ENCODE measurements around the gene SLC35D1. TPM values are rescaled to one million over a fixed set of nuclear protein-coding genes. Genes with fewer than 3 reads are reported as not detected.

The SLC35D1 gene
- total RNA-seq, 1 experiment from 2014 or later = 7.9 TPM

DNA sequence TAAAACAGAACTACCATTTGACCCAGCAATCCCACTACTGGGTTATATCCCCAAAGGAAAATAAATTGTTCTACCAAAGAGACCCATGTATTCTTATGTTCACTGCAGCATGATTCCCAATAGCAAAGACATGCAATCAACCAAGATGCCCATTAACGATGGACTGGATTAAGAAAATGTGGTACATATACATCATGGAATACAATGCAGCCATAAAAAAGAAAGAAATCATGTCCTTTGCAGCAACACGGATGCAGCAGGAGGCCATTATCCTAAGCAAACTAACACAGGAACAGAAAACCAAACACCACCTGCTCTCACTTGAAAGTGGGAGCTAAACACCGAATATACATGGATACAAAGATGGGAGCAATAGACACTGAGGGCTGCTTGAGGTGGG is 44.2 kb downstream of the SLC35D1 start:
- H3K4me1 ChIP-seq (ENCODE audit: insufficient read depth, low read length, poor library complexity, severe bottlenecking) = no peaks in the 10 kb centered on the region
- DNase-seq (ENCODE audit: low spot score) = no peak
- H3K4me3 ChIP-seq (ENCODE audit: low read depth, low read length, poor library complexity, severe bottlenecking) = no peak overlapping the region
- TF ChIP-seq, protein P1, sequence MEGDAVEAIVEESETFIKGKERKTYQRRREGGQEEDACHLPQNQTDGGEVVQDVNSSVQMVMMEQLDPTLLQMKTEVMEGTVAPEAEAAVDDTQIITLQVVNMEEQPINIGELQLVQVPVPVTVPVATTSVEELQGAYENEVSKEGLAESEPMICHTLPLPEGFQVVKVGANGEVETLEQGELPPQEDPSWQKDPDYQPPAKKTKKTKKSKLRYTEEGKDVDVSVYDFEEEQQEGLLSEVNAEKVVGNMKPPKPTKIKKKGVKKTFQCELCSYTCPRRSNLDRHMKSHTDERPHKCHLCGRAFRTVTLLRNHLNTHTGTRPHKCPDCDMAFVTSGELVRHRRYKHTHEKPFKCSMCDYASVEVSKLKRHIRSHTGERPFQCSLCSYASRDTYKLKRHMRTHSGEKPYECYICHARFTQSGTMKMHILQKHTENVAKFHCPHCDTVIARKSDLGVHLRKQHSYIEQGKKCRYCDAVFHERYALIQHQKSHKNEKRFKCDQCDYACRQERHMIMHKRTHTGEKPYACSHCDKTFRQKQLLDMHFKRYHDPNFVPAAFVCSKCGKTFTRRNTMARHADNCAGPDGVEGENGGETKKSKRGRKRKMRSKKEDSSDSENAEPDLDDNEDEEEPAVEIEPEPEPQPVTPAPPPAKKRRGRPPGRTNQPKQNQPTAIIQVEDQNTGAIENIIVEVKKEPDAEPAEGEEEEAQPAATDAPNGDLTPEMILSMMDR (conservative IDR thresholded peaks at IDR 0.05; ENCODE audit: low read depth, low read length) = no peak
- TF ChIP-seq EZH2 (IDR thresholded peaks at IDR 0.05; ENCODE audit: borderline replicate concordance, low read depth, low read length, poor library complexity, severe bottlenecking) = no peak
- CTCF ChIA-PET = no interaction called here
- H3K27ac ChIP-seq (ENCODE audit: low read depth, low read length, poor library complexity, severe bottlenecking) = no peak overlapping the region
- no peaks in the 10 kb centered on the region for H3K27me3 ChIP-seq (replicated peaks; ENCODE audit: insufficient read depth, low read depth, low read length, poor library complexity)
- intact Hi-C loops (cut with micrococcal nuclease; ENCODE audit: unreplicated experiment) = no loop called here
- H3K36me3 ChIP-seq (ENCODE audit: insufficient read depth, low read length, poor library complexity, severe bottlenecking) = no peaks in the 10 kb centered on the region
- H3K9me3 ChIP-seq (ENCODE audit: low read depth, low read length, poor library complexity, severe bottlenecking) = no peaks in the 10 kb centered on the region
- POLR2A ChIA-PET (ENCODE audit: low non-redundant PET) = no interaction called here
- BruUV-seq (replicated peaks) = no TSS peak

DNA sequence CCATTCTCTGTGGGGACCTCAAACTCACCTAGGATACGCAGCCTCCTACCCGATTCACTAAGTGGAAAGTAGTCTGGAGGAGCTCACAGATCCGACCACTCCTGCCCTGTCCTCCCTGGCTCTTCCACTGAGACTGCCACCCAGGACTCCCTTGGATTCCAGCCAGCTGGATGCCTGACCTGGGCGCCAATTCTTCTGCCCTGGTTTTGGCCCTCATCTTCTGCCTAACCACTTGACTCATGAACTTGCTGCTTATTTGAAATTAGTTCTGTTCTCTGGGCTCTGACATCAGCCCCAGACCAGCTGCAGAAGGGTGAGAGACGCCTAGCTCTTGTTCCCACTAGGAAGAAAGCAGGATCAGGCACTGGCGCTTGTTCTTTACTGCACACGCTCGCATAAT is 48.9 kb downstream of the SLC35D1 start:
- H3K27me3 ChIP-seq (replicated peaks; ENCODE audit: insufficient read depth, low read depth, low read length, poor library complexity) = no peaks in the 10 kb centered on the region
- no peaks in the 10 kb centered on the region for H3K4me1 ChIP-seq (ENCODE audit: insufficient read depth, low read length, poor library complexity, severe bottlenecking)
- TF ChIP-seq EZH2 (IDR thresholded peaks at IDR 0.05; ENCODE audit: borderline replicate concordance, low read depth, low read length, poor library complexity, severe bottlenecking) = no peak
- TF ChIP-seq, protein P1 (conservative IDR thresholded peaks at IDR 0.05; ENCODE audit: low read depth, low read length) = no peak
- intact Hi-C loops (cut with micrococcal nuclease; ENCODE audit: unreplicated experiment) = no loop called here
- no peak for DNase-seq (ENCODE audit: low spot score)
- no TSS peak for BruUV-seq (replicated peaks)
- H3K4me3 ChIP-seq (ENCODE audit: low read depth, low read length, poor library complexity, severe bottlenecking) = no peak overlapping the region
- no peaks in the 10 kb centered on the region for H3K9me3 ChIP-seq (ENCODE audit: low read depth, low read length, poor library complexity, severe bottlenecking)
- ChIA-PET POLR2A (ENCODE audit: low non-redundant PET) (no interaction called here), CTCF (no interaction called here)
- H3K27ac ChIP-seq (ENCODE audit: low read depth, low read length, poor library complexity, severe bottlenecking) = no peak overlapping the region
- H3K36me3 ChIP-seq (ENCODE audit: insufficient read depth, low read length, poor library complexity, severe bottlenecking) = no peaks in the 10 kb centered on the region

DNA sequence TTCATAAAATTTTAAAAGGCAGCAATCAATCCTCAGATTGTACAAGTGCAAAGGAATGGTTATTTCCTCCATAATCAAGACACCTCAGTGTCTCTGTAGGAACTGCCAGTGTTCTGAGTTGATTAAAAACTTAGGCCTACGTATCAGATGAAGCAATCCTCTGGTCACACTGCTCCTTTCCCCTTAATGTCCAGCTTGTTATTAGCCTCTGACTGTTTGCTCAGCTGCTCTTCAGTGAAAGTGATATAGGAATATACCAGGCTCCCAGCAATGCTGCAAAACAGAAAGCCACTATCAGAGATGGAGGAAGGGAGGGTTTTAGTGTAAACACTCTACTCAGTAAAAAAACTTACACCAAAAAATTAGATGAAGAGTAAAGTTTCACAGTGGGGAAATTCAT is 49.8 kb downstream of the SLC35D1 start:
- POLR2A ChIA-PET (ENCODE audit: low non-redundant PET) = no interaction called here
- BruUV-seq (replicated peaks) = no TSS peak

More for the DNA sequence above, 49.8 kb downstream of the SLC35D1 start:
- H3K4me1 ChIP-seq (ENCODE audit: insufficient read depth, low read length, poor library complexity, severe bottlenecking) = no peaks in the 10 kb centered on the region
- no peak overlapping the region for H3K4me3 ChIP-seq (ENCODE audit: low read depth, low read length, poor library complexity, severe bottlenecking)
- DNase-seq (ENCODE audit: low spot score) = no peak
- no peak overlapping the region for H3K27ac ChIP-seq (ENCODE audit: low read depth, low read length, poor library complexity, severe bottlenecking)
- CTCF ChIA-PET = no interaction called here
- no peak for TF ChIP-seq EZH2 (IDR thresholded peaks at IDR 0.05; ENCODE audit: borderline replicate concordance, low read depth, low read length, poor library complexity, severe bottlenecking)
- TF ChIP-seq, protein P1 (conservative IDR thresholded peaks at IDR 0.05; ENCODE audit: low read depth, low read length) = no peak
- H3K36me3 ChIP-seq (ENCODE audit: insufficient read depth, low read length, poor library complexity, severe bottlenecking) = no peaks in the 10 kb centered on the region
- no peaks in the 10 kb centered on the region for H3K9me3 ChIP-seq (ENCODE audit: low read depth, low read length, poor library complexity, severe bottlenecking)
- H3K27me3 ChIP-seq (replicated peaks; ENCODE audit: insufficient read depth, low read depth, low read length, poor library complexity) = no peaks in the 10 kb centered on the region
- intact Hi-C loops (cut with micrococcal nuclease; ENCODE audit: unreplicated experiment) = no loop called here

All from A673 (cell line).